ENCODE data around the gene NCEH1. TPM values are rescaled to one million over a fixed set of nuclear protein-coding genes. Genes with fewer than 3 reads are reported as not detected.

Gene NCEH1
- total and polyA plus RNA-seq, 4 donors, result 1.1 to 32.3 (median 2.5) TPM

- WGBS, result 57% methylated on average over 4 of the region's 4 CpGs
- H3K4me3 ChIP-seq (ENCODE audit: low read depth in 1 of 3, low read length in 3 of 3), result peak overlapping the region in 1 of 3 donors; percentile 34
- TF ChIP-seq HNF4A (conservative IDR thresholded peaks at IDR 0.05), result no peak
- no peak for TF ChIP-seq RXRA (IDR thresholded peaks at IDR 0.05)
- no peak for TF ChIP-seq ATF3 (IDR thresholded peaks at IDR 0.05)
- TF ChIP-seq NR2F2 (IDR thresholded peaks at IDR 0.05), result no peak
- no peak for TF ChIP-seq FOXA2 (IDR thresholded peaks at IDR 0.05)
- no peak for TF ChIP-seq CTCF (IDR thresholded peaks at IDR 0.05; ENCODE audit: low read depth, low read length, missing input control)
- TF ChIP-seq ZBTB33 (IDR thresholded peaks at IDR 0.05), result no peak
- TF ChIP-seq, protein P1, sequence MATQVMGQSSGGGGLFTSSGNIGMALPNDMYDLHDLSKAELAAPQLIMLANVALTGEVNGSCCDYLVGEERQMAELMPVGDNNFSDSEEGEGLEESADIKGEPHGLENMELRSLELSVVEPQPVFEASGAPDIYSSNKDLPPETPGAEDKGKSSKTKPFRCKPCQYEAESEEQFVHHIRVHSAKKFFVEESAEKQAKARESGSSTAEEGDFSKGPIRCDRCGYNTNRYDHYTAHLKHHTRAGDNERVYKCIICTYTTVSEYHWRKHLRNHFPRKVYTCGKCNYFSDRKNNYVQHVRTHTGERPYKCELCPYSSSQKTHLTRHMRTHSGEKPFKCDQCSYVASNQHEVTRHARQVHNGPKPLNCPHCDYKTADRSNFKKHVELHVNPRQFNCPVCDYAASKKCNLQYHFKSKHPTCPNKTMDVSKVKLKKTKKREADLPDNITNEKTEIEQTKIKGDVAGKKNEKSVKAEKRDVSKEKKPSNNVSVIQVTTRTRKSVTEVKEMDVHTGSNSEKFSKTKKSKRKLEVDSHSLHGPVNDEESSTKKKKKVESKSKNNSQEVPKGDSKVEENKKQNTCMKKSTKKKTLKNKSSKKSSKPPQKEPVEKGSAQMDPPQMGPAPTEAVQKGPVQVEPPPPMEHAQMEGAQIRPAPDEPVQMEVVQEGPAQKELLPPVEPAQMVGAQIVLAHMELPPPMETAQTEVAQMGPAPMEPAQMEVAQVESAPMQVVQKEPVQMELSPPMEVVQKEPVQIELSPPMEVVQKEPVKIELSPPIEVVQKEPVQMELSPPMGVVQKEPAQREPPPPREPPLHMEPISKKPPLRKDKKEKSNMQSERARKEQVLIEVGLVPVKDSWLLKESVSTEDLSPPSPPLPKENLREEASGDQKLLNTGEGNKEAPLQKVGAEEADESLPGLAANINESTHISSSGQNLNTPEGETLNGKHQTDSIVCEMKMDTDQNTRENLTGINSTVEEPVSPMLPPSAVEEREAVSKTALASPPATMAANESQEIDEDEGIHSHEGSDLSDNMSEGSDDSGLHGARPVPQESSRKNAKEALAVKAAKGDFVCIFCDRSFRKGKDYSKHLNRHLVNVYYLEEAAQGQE (IDR thresholded peaks at IDR 0.05), result no peak
- TF ChIP-seq YY1 (IDR thresholded peaks at IDR 0.05), result no peak
- H3K27ac ChIP-seq (ENCODE audit: low read depth in 1 of 2, low read length in 2 of 2), result peak overlapping the region; percentile 87 to 93
- no peaks in the 10 kb centered on the region for H3K9me3 ChIP-seq (ENCODE audit: control insufficient read depth in 4 of 4, low read length in 3 of 4)
- H3K27me3 ChIP-seq (ENCODE audit: control insufficient read depth in 4 of 4, insufficient read depth in 4 of 4, low read length in 3 of 4), result no peaks in the 10 kb centered on the region
- H3K4me1 ChIP-seq (ENCODE audit: control insufficient read depth in 4 of 4, insufficient read depth in 4 of 4, low read length in 3 of 4), result peaks cover 3 to 6% (median 5%) of the 10 kb centered on the region in 4 donors
- DNase-seq (ENCODE audit: low spot score), result no peak
- peak overlapping the region; percentile 56 to 69 for H3K9ac ChIP-seq (ENCODE audit: low read depth in 1 of 2, low read length in 2 of 2)
- no peaks in the 10 kb centered on the region for H3K36me3 ChIP-seq (ENCODE audit: control insufficient read depth in 4 of 4, insufficient read depth in 3 of 4, low read depth in 1 of 4, low read length in 3 of 4)
These were observed 124.9 kb downstream of the NCEH1 start for GRCh38 chr3:172585954-172586353.

- no peak overlapping the region for H3K27ac ChIP-seq (ENCODE audit: low read depth in 1 of 2, low read length in 2 of 2)
- 91% methylated on average over 1 of the region's 1 CpG for WGBS
- TF ChIP-seq, protein P1 (IDR thresholded peaks at IDR 0.05), result no peak
- TF ChIP-seq CTCF (IDR thresholded peaks at IDR 0.05; ENCODE audit: low read depth, low read length, missing input control) (no peak), ATF3 (IDR thresholded peaks at IDR 0.05) (no peak), FOXA2 (IDR thresholded peaks at IDR 0.05) (no peak), FOXA1 (IDR thresholded peaks at IDR 0.05) (no peak), SP1 (IDR thresholded peaks at IDR 0.05) (no peak), GABPA (IDR thresholded peaks at IDR 0.05 in 1 of 2, conservative IDR thresholded peaks at IDR 0.05 in 1 of 2) (no peak), ZBTB33 (IDR thresholded peaks at IDR 0.05) (no peak), JUND (IDR thresholded peaks at IDR 0.05) (no peak), HNF4G (IDR thresholded peaks at IDR 0.05) (no peak), NR2F2 (IDR thresholded peaks at IDR 0.05) (no peak), HNF4A (conservative IDR thresholded peaks at IDR 0.05) (no peak)
These were observed 128.2 kb downstream of the NCEH1 start for GRCh38 chr3:172582712-172583111.

More at GRCh38 chr3:172582712-172583111, 128.2 kb downstream of the NCEH1 start:
- no peak overlapping the region for H3K4me3 ChIP-seq (ENCODE audit: low read depth in 1 of 3, low read length in 3 of 3)
- no peaks in the 10 kb centered on the region for H3K9me3 ChIP-seq (ENCODE audit: control insufficient read depth in 4 of 4, low read length in 3 of 4)
- H3K36me3 ChIP-seq (ENCODE audit: control insufficient read depth in 4 of 4, insufficient read depth in 3 of 4, low read depth in 1 of 4, low read length in 3 of 4), result no peaks in the 10 kb centered on the region
- H3K27me3 ChIP-seq (ENCODE audit: control insufficient read depth in 4 of 4, insufficient read depth in 4 of 4, low read length in 3 of 4), result no peaks in the 10 kb centered on the region
- H3K9ac ChIP-seq (ENCODE audit: low read depth in 1 of 2, low read length in 2 of 2), result no peak overlapping the region
- H3K4me1 ChIP-seq (ENCODE audit: control insufficient read depth in 4 of 4, insufficient read depth in 4 of 4, low read length in 3 of 4), result peaks cover 17 to 32% (median 22%) of the 10 kb centered on the region in 4 donors
- DNase-seq (ENCODE audit: low spot score), result no peak

Data from liver (tissue), 9 donors.